SH-SY5Y (cell line): ENCODE data around the gene ANKRD11.

Experiments used
- GATA2 ChIP-seq: IDR thresholded peaks from 2 replicates; pipeline ENCODE4 v1.6.1; 2011; ENCODE audit warnings: mild to moderate bottlenecking, low read depth, low read length
- GATA3 ChIP-seq: IDR thresholded peaks from 2 replicates; pipeline ENCODE4 v1.6.1; 2011; ENCODE audit warnings: low read depth, mild to moderate bottlenecking, low read length, moderate library complexity

The ANKRD11 gene

DNA sequence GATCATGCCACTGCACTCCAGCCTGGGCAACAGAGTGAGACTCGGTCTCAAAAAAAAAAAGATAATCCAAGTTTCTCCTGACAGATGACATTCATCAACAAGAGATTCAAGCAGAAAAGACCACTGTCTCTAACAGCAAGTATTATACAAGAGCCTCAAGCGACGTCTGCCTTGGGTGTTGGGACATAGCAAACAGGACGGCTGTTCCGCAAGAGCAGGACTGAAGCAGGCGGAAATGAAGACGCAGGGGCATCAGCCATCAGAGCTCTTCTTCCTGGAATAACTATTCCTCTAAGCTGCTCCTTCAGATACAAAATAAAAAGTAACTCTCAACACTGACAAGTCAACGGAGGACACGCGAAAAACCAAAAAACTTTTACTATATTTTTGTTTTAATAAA lies 54.0 kb downstream of the ANKRD11 start:
- TF ChIP-seq GATA3 (no peak), GATA2 (no peak)

DNA sequence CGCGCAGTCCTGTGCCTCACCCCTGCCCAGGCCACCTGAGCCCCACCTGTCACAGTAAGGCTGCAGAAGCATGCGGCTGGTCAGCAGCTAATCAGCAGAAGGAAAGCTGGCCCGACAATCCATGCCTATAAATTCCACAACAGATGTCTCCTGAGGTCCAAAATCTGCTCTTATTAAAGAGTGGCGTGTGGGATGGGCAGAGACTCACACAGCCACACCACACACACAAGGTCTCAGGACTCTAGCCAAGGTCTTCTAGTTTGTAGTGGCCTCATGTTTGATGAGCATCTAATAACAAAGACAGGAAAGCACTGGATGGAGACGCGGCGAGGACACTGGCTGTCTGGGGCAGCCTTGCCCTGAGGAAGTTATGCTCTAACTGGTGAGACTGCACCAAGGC lies 55.9 kb downstream of the ANKRD11 start:
- no peak for TF ChIP-seq GATA3
- no peak for TF ChIP-seq GATA2

DNA sequence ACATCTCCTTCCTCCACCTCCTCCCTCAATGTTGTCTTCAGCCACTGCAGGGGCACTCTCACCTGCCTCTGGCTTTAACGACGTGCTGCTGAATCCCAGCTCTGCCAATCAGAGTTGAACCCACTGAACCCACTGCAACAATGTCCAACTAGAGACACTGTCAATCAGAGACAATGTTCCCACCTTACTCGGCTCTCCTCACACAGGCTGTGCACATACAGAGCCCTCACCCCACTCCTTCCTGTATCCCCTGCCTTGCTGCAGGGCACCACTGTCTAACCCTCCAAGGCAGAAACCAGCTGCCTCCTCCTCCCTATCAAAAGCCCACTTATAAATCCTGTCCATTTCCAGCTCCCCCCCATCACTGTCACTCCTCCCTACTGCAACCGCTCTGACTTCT lies 58.7 kb downstream of the ANKRD11 start:
- no peak for TF ChIP-seq GATA3
- TF ChIP-seq GATA2 = no peak

DNA sequence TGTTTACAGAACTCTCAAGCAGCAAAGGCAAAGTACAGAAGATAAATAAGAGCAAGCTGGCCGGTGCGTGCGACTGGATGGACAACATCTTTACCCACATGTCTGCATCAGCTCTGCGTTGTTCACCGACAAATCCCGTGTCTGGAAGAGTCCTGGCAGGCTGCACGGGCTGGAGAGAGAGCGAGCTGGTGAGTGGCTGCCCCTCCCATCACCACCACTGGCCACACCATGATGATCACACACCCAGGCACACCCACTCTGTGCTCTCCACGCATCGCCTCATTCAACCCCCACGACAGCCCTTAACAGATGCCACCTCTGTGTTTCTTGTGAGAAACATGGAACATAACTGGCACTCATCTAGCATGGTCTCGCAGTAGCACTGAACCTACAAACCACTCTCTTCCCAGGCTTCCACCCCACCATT lies 59.2 kb downstream of the ANKRD11 start:
- TF ChIP-seq GATA2 (no peak), GATA3 (no peak)

DNA sequence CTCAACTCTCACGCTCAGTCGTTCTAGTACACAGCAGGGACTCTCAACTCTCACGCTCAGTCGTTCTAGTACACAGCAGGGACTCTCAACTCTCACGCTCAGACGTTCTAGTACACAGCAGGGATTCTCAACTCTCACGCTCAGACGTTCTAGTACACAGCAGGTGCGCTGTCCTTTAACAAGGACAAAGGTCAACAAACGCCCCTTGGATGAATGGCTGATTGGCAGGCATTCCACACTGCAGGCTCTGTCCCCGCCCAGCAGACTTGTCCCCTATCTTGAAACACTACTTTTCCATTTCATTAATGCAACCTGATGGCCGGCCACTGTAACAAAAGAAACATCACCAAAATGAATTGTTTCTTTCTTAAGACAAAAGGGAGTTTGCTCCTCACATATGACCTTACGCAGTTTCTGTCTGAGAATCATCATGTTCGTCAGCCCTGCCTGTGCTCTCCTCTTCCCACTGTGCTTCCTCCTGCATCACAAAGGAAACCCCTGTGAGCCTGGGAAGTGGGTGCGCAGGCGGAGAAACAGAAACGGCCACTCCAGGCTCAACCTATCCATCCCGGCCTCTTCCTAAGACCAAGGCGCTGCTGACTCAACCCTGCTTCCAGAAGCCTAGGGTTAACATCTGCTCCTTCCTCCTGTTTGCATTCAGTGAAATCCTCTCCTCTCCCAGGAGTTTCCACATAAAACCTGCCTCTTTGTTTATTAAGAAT lies 59.8 kb downstream of the ANKRD11 start:
- TF ChIP-seq GATA3 (no peak), GATA2 (no peak)

DNA sequence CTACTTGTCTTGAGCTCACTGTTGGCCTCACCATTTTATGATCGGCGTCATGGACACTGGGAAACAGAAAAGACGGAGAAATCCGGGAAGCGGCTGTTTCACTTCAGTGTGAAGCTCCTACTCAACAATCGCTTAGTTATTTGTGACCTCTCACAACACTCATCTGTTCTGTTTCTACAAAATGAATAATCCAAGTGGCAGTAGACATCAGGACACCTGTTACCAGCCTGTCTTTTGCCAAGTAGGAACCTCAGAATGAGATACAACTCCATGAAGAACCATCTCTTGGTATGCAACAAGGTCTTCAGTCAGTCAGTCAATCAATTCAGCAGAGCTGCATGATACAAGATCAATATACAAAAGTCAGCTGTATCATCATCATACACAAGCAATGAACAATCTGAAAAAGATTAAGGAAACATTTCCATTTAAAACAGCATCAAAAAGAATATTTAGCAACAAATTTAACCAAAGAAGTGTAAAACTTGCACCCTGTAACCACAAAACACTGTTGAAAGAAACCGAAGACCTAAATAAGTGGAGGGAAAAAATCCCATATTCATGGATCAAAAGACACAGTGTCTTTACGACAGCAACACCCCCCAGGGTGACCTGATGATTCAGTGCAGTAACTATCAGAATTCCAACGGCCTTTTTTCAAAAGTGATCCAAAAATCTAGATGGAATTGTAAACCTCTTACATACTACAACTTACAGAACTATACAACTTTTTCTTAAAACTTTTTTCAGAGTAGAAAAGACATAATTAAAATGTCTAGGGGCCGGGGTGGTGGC lies 63.4 kb downstream of the ANKRD11 start:
- TF ChIP-seq GATA3 = no peak

DNA sequence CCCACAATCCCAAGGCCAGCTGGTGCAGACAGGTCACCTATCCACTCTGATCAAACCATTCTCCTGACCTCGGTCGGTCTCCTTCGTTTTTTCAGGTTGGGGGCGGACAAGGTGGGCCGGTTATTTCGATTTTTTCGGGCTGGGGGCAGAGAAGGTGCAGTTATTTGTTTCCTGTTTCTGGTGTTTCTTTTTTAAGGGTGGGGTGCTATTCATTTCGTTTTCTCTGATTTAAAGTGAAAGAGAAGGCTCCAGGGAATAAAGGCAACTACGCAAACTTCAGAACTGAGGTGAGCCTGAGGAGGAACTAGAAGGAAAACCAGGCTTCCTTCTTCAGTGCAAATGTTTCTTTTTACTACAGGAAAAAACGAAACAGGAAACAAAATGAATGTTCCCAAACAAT lies 64.8 kb downstream of the ANKRD11 start:
- TF ChIP-seq GATA2 (no peak), GATA3 (no peak)

DNA sequence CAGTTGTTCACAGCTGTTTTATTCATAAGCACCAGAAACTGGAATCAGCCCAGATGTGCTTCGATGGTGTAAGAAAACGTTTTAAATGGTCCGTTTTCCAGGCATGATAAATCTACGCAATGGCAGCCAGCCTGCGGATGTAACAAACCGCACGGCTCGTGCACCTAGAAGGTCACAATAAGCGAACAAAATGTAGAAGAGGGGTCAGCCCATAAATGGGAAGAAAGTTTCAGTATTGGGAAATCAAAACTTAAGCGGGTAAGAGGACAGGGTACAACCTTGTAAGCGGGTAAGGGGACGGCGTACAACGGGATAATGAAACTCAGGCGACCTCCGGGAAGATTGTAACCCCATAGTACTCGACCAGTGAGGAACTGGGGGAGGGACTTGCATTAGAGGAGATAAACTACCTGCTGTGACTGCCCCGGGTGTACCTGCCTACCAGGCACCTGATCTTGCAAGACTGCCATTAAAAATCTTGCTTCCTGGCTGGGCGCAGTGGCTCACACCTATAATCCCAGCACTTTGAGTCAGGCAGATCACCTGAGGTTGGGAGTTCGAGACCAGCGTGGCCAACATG lies 66.6 kb downstream of the ANKRD11 start:
- no peak for TF ChIP-seq GATA2
- TF ChIP-seq GATA3 = no peak

DNA sequence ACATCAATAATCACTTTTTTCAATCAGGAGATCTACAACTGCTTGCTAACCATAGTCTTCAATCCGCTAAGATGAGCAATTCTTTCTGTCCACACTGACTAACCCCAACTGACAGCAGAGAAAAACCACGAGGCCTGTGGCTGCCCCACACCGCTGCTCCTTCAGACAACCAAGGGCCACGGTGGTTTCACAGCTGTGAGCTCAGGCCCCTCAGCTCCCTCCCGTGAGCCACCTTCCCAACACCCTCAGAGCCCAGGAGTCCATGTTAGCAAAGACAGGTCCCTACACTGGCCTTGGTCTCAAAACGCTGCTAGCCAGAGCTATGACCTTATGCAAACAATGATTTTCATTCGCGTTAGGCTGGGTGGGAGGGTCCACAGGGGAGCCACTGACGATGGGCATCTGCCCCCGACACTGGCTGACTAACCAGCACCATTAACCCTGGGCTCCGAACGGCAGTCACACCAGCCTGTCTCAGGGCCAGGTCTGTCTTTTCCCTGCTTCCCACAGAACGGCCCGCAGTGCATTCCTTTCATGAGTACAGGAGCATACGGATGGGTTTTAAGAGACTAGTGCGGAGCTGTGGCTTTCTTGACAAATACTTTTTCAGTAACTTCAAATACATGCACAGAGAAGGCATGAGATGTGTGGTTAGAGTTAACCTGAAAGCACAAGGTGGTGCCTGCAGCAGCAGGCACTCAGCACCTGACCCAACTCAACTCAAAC lies 67.3 kb downstream of the ANKRD11 start:
- no peak for TF ChIP-seq GATA2
- TF ChIP-seq GATA3 = no peak

DNA sequence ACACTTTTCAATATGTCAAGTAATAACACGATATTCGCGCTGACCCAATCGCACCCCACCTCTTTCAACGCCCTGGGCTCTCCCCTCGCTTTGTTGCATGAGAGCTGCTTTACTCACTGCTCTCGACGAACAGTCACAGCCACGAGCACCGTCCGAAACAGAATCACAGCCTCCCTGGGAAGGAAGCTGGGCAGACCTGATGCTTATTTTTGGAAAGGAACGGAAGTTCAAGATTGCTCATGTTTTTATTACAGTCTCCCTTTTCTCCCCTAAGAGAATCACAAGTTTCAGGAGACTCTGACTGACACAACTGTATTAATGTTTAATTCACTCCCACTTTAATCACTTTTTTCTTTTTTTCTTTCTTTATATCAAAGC lies 67.8 kb downstream of the ANKRD11 start:
- TF ChIP-seq GATA2 = no peak
- no peak for TF ChIP-seq GATA3

DNA sequence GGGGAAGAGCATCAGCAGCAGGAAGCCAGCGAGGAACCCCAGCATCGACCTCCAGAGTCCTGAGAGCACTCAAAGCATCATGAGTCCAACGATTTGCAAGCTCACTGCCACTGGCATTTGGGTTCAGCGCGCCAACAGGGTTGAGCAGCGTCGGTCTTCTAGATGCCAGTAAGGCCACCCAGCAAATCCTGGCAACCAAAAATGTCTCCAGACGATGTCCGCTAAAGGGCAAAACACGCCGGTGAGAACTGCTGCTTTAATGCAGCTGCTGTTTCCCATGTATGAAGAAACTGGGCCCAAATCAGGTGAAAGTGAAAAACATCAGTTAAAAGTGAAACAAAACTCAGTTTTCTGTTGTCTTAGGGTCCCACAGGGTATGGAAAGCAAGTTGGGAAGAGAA lies 70.2 kb downstream of the ANKRD11 start:
- TF ChIP-seq GATA2 (no peak), GATA3 (no peak)

DNA sequence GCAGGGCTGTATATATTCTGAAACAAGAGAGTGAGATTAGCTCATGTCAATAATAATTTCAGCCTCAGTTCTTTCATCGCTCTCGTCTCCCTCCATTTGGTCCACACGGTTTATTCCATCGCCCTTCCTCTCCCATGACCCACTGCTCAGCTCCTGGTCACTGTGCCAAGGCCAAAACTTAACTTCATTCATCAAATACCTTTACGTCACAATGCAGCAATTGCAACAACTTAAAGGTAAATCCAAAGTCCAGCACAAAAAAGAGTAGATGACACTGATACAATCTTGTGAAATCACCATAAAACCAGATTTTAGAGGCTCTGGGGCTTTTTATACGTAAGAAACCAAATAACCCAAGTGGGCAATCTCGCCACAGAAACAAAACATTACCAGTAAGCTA lies 72.0 kb downstream of the ANKRD11 start:
- TF ChIP-seq GATA2 = no peak
- TF ChIP-seq GATA3 = no peak

DNA sequence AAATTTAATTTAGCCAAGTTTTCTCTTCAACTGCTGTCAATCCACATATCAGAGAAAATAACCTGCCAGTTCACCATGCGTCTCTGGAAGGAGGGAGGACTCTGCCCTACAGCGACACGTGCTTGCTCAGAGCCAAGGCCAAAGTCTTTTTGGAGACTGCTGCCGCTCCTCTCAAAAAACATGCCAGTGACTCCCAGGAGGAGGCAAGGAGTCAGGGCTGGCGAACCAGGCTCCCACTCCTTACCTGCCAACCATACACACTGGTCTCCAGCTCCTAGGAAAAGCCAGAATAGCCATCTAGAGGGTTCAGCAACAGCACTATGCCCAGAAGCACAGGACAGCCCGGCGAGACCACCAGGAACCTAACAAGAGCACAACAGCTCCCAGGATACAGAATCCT lies 73.0 kb downstream of the ANKRD11 start:
- TF ChIP-seq GATA2 = no peak
- no peak for TF ChIP-seq GATA3

DNA sequence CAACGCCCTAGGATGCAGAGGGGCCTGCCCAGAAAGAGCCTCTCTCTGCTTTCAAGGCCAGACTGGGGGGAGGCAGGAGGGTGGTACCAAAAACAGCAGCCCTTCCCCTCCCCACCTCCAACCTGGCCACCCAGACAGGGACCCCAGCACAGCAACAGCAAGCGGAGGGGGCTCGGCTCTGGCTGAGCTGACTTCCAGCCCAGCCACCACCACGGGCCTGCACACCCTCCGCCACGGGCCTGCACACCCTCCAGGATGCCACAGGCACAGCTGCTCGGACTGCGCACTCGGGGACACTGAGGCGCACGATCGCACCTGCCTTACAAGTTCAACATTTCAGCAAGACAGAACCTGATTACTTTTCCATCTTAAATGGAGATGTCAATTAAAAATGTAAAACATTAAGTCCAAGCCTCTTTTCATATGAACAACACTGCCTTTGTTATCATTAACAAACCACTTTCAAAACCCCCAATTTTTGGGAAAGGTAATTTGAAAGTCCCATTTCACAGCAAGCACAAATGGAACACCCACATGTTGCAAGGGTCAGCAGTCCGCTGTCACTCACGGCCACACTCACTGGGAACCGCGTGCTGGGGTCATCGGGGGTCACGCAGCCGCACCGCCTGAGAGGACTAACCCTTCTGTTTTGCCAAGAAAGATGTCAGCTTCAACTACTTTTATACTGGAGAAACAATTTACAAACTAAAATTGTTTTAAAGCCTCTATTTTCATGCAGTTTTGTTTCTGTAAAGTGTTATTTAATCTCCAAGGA lies 76.4 kb downstream of the ANKRD11 start:
- no peak for TF ChIP-seq GATA2
- no peak for TF ChIP-seq GATA3

DNA sequence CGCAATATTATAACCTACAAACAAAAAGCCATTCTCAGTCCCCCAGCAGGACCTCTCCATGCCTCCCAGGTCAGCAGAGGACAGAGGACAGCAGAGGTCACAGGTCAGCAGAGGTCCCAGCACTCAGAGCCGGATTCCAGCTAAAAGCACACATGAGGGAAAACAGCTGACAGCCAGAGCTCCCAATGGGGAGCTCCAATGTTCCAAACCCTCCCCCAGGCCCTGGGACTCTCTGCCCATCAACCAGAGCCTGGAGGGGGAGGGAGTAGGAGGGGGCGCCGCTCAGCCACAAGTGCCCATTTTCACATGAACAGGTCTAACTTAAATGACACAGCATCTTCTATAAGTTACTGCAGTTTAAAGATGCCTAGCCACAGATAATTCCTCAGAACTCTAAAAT lies 77.5 kb downstream of the ANKRD11 start:
- no peak for TF ChIP-seq GATA3
- no peak for TF ChIP-seq GATA2
